ENCODE measurements around the gene TMEM255A. TPM values are rescaled to one million over a fixed set of nuclear protein-coding genes. Genes with fewer than 3 reads are reported as not detected.

The TMEM255A gene
- polyA plus RNA-seq, 1 of the 3 experiments (the other 2 are of a cell fraction), result 0.08 TPM

DNA sequence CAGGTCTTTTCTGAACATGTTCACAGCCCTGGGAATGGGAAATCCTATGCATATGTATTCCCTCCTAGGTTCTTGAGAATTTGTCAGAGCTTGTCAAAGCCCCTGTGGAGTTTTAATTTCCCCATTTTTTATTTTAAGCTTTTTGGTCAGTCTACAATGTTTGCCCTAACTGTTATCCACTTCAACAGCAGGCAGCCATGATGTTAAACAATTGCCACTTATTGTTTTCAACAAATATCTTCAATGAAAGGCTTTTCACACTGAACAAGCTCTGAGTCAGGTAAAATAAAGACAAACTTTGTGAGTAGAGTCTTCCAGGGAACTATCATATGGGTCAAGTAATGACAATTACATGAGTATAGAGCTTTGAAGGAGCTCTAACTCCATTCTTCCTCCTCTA, 25.6 kb upstream of the TMEM255A start:
- H3K79me2 ChIP-seq (ENCODE audit: insufficient read depth), result no peaks in the 10 kb centered on the region
- ChIA-PET CTCF (no interaction called here), POLR2A (no interaction called here)
- no peak overlapping the region for H3K9ac ChIP-seq
- no peaks in the 10 kb centered on the region; the same call in 1 of the 2 replicates for H3K27me3 ChIP-seq (ENCODE audit: insufficient read depth)
- H3K9me3 ChIP-seq, result peaks cover 13% of the 10 kb centered on the region; the same call in 1 of the 2 replicates
- H3K4me1 ChIP-seq (ENCODE audit: control insufficient read depth in 1 of 2, insufficient read depth in 2 of 2, low read depth in 1 of 2, low read length in 1 of 2), result no peaks in the 10 kb centered on the region
- no peak for TF ChIP-seq TCF12 (IDR thresholded peaks at IDR 0.05)
- TF ChIP-seq, protein P1, sequence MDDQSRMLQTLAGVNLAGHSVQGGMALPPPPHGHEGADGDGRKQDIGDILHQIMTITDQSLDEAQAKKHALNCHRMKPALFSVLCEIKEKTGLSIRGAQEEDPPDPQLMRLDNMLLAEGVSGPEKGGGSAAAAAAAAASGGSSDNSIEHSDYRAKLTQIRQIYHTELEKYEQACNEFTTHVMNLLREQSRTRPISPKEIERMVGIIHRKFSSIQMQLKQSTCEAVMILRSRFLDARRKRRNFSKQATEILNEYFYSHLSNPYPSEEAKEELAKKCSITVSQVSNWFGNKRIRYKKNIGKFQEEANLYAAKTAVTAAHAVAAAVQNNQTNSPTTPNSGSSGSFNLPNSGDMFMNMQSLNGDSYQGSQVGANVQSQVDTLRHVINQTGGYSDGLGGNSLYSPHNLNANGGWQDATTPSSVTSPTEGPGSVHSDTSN (IDR thresholded peaks at IDR 0.05), result no peak
- no peak for TF ChIP-seq GABPA (IDR thresholded peaks at IDR 0.05; ENCODE audit: low read depth)
- TF ChIP-seq, protein P2, sequence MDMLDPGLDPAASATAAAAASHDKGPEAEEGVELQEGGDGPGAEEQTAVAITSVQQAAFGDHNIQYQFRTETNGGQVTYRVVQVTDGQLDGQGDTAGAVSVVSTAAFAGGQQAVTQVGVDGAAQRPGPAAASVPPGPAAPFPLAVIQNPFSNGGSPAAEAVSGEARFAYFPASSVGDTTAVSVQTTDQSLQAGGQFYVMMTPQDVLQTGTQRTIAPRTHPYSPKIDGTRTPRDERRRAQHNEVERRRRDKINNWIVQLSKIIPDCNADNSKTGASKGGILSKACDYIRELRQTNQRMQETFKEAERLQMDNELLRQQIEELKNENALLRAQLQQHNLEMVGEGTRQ (IDR thresholded peaks at IDR 0.05; ENCODE audit: borderline replicate concordance, low read depth, low read length), result no peak
- TF ChIP-seq TAF1 (IDR thresholded peaks at IDR 0.05; ENCODE audit: borderline replicate concordance, low read depth, low read length), result no peak
- no peak for TF ChIP-seq MEF2A (IDR thresholded peaks at IDR 0.05; ENCODE audit: borderline replicate concordance, low read depth)
- TF ChIP-seq MXI1 (IDR thresholded peaks at IDR 0.05; ENCODE audit: low read depth, low read length), result no peak
- no peak for TF ChIP-seq RCOR1 (IDR thresholded peaks at IDR 0.05; ENCODE audit: low read length)
- no peak for TF ChIP-seq CHD2 (IDR thresholded peaks at IDR 0.05; ENCODE audit: low read length, partially characterized antibody)
- no peak for TF ChIP-seq FOXJ3 (CRISPR knock-in tag; IDR thresholded peaks at IDR 0.05)
- no peak for TF ChIP-seq IRF3 (IDR thresholded peaks at IDR 0.05; ENCODE audit: low read depth, low read length)
- no peak for TF ChIP-seq RXRA (IDR thresholded peaks at IDR 0.05; ENCODE audit: borderline replicate concordance, low read depth)
- no peak for TF ChIP-seq SIN3A (IDR thresholded peaks at IDR 0.05; ENCODE audit: borderline replicate concordance, low read depth, low read length)
- no peak for TF ChIP-seq RAD21 (IDR thresholded peaks at IDR 0.05; ENCODE audit: low read length)
- TF ChIP-seq EP300 (IDR thresholded peaks at IDR 0.05; ENCODE audit: borderline replicate concordance in 1 of 2, low read depth in 1 of 2, low read length in 1 of 2), result no peak
- no peak for TF ChIP-seq SMC3 (IDR thresholded peaks at IDR 0.05; ENCODE audit: low read depth, low read length)
- no peaks in the 10 kb centered on the region for H3K9me2 ChIP-seq
- H3K4me3 ChIP-seq (ENCODE audit: low read depth in 2 of 2, low read length in 1 of 2), result no peak overlapping the region
- no peaks in the 10 kb centered on the region for H3K36me3 ChIP-seq (replicated peaks in 1 of 2; ENCODE audit: control insufficient read depth in 1 of 2, insufficient read depth in 2 of 2, low read length in 1 of 2)
- no peak overlapping the region for H3K27ac ChIP-seq (ENCODE audit: low read depth in 2 of 2, low read length in 1 of 2)
- H3F3A ChIP-seq (replicated peaks; ENCODE audit: insufficient read depth), result no peaks in the 10 kb centered on the region
- no peak overlapping the region for H2AFZ ChIP-seq (ENCODE audit: low read depth)
- no peak overlapping the region for H3K4me2 ChIP-seq
- no peak for DNase-seq
- no peaks in the 10 kb centered on the region for H4K20me1 ChIP-seq (ENCODE audit: insufficient read depth)

DNA sequence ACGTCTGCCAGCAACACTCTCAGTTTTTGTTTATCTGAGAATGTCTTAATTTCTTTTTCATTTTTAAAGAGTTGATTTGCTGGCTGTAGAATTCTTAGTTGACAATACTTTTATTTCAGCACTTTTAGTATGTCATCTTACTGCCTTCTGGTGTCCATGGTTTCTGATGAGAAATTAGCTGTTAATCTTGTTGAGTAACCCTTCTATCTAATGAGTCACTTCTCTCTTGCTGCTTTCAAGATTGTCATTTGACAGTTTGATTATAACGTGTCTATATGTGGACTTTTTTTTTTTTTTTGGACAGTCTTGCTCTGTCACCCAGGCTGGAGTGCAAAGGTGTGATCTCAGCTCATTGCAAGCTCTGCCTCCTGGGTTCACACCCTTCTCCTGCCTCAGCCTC, 24.0 kb upstream of the TMEM255A start:
- Histone ChIP-seq H3K79me2 (ENCODE audit: insufficient read depth) (no peaks in the 10 kb centered on the region), H3K9me2 (no peaks in the 10 kb centered on the region), H3K9me3 (peaks cover 13% of the 10 kb centered on the region; the same call in 1 of the 2 replicates), H3K4me2 (no peak overlapping the region), H3K9ac (no peak overlapping the region), H3F3A (replicated peaks; ENCODE audit: insufficient read depth) (no peaks in the 10 kb centered on the region), H3K4me3 (ENCODE audit: low read depth in 2 of 2, low read length in 1 of 2) (no peak overlapping the region; a peak in 1 of 4 replicates), H3K27me3 (ENCODE audit: insufficient read depth) (no peaks in the 10 kb centered on the region; the same call in 1 of the 2 replicates), H2AFZ (ENCODE audit: low read depth) (no peak overlapping the region), H4K20me1 (ENCODE audit: insufficient read depth) (no peaks in the 10 kb centered on the region), H3K27ac (ENCODE audit: low read depth in 2 of 2, low read length in 1 of 2) (no peak overlapping the region), H3K36me3 (replicated peaks in 1 of 2; ENCODE audit: control insufficient read depth in 1 of 2, insufficient read depth in 2 of 2, low read length in 1 of 2) (no peaks in the 10 kb centered on the region), H3K4me1 (ENCODE audit: control insufficient read depth in 1 of 2, insufficient read depth in 2 of 2, low read depth in 1 of 2, low read length in 1 of 2) (no peaks in the 10 kb centered on the region)
- CTCF ChIA-PET, result no interaction called here
- POLR2A ChIA-PET, result no interaction called here
- no peak for DNase-seq
- TF ChIP-seq RXRA (IDR thresholded peaks at IDR 0.05; ENCODE audit: borderline replicate concordance, low read depth), result no peak
- no peak for TF ChIP-seq REST (IDR thresholded peaks at IDR 0.05; ENCODE audit: low read depth, low read length)
- no peak for TF ChIP-seq RAD21 (IDR thresholded peaks at IDR 0.05; ENCODE audit: low read length)
- 3% methylated on average over 2 of the region's 2 CpGs for WGBS (ENCODE audit: low lambda C conversion rate)
